HG03342 (cell line): ENCODE results near the gene SLITRK5.

Experiments used
- ATAC-seq: cut with Tn5 transposase; IDR thresholded peaks from one replicate; pipeline ENCODE4 v1.9.1; 2021; ENCODE audit warnings: mild to moderate bottlenecking, moderate library complexity; ENCODE audit not compliant: unreplicated experiment

Gene SLITRK5

GRCh38 chr13:87698268-87698667 is 27.1 kb downstream of the SLITRK5 start:
- ATAC-seq = no peak

- no peak for ATAC-seq
These were observed 38.8 kb downstream of the SLITRK5 start for GRCh38 chr13:87709947-87710346.

- no peak for ATAC-seq
These were observed 40.8 kb downstream of the SLITRK5 start for GRCh38 chr13:87712012-87712411.
